ENCODE results near the gene CACNA1F.

DNA sequence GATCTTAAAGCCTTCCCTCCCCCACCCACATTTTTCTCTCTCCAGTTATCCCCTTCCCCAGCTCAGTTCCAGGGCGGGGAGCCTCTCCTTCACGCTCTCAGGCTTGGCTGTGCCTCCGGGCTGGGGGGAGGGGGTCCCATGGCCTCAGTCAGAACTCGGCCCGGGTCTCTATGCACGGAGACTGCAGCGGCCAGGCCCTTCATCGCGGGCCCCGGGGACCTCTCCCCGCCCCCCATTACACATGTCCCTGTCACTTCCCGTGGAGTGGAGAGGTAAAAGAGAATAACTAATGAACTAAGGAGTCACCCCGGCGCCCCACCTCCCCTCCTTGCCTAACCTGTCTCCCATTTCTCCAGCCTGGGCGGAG, 46.1 kb downstream of the CACNA1F start:
- TF ChIP-seq POLR2AphosphoS5 (IDR thresholded peaks at IDR 0.05; ENCODE audit: low read depth, low read length) (no peak), POLR2A (IDR thresholded peaks at IDR 0.05; ENCODE audit: low read depth, low read length) (no peak), POU2F2 (IDR thresholded peaks at IDR 0.05; ENCODE audit: low read depth, low read length) (no peak)

Data from GM12891 (cell line).